Panc1 (cell line): ENCODE measurements around the gene PFKFB4. TPM values are rescaled to one million over a fixed set of nuclear protein-coding genes. Genes with fewer than 3 reads are reported as not detected.
"Not testable (repeated sequence)": the region's sequence is repeated elsewhere in the genome, so short reads cannot be mapped to it uniquely, and the experiment has no call there.

Experiments
- ATAC-seq: fragments of 200-7000 bp; cut with Tn5 transposase; 2 replicates; pipeline ENCODE4 v1.9.1; 2020; ENCODE audit warnings: mild to moderate bottlenecking, moderate library complexity
- BruUV-seq: library from RNA; stranded (reverse); fragments of 400-500 nt; replicated peaks from 2 replicates; lab custom pipeline; 2021; lab: Mats Ljungman, UMichigan
- CTCF ChIA-PET: fragments of 300-600 bp; sonication (Branson Sonifier 250); formaldehyde crosslinking; loops from one replicate; lab custom pipeline; 2022; ENCODE audit warnings: antibody characterized with exemption; lab: Charles Lee
- POLR2A ChIA-PET: fragments of 300-600 bp; sonication (Branson Sonifier 250); formaldehyde crosslinking; loops from one replicate; lab custom pipeline; 2022; ENCODE audit warnings: antibody characterized with exemption; lab: Charles Lee
- DNase-seq: peaks from one replicate; pipeline ENCODE4 v3.0.0-alpha.2; 2010; ENCODE audit warnings: low read depth, low spot score
- H3K27ac ChIP-seq: 2 replicates; pipeline ENCODE4 v1.5.1; 2011; ENCODE audit warnings: mild to moderate bottlenecking, low read length, inconsistent platforms
- H3K27me3 ChIP-seq: fragments of 200-500 bp; sonication (Bioruptor generic); 2 replicates; pipeline ENCODE4 v1.6.0; 2014; ENCODE audit warnings: low read length, inconsistent platforms; ENCODE audit not compliant: control insufficient read depth, insufficient read depth
- H3K36me3 ChIP-seq: fragments of 200-500 bp; sonication (Bioruptor generic); 2 replicates; pipeline ENCODE4 v1.5.1; 2014; ENCODE audit warnings: inconsistent platforms, mild to moderate bottlenecking, low read length, moderate library complexity; ENCODE audit not compliant: control insufficient read depth, insufficient read depth
- H3K4me1 ChIP-seq: 2 replicates; pipeline ENCODE4 v1.5.1; 2011; ENCODE audit warnings: inconsistent platforms, mild to moderate bottlenecking, low read length, moderate library complexity; ENCODE audit not compliant: control insufficient read depth, insufficient read depth
- H3K4me3 ChIP-seq, 2 experiments: 2 replicates each; pipeline ENCODE4 v1.5.1; 2011 to 2012; ENCODE audit warnings: low read depth in 2 of 2, low read length in 2 of 2, mild to moderate bottlenecking in 2 of 2, inconsistent platforms in 1 of 2, moderate library complexity in 1 of 2
- H3K9me3 ChIP-seq: fragments of 200-500 bp; sonication (Bioruptor generic); 2 replicates; pipeline ENCODE4 v1.5.1; 2014; ENCODE audit warnings: low read depth, mild to moderate bottlenecking, inconsistent platforms, low read length, moderate library complexity; ENCODE audit not compliant: control insufficient read depth, insufficient read depth
- SIN3A ChIP-seq: IDR thresholded peaks from 2 replicates; pipeline ENCODE4 v1.6.1; 2012; ENCODE audit warnings: low read depth, mild to moderate bottlenecking, low read length, moderate library complexity, borderline replicate concordance; ENCODE audit not compliant: insufficient read depth
- in situ Hi-C: cut with HindIII; loops from 2 replicates; pipeline ENCODE4 v1.10.0; 2016; ENCODE audit warnings: low sequenced_read_pairs, low pct_unique_long_range_greater_than_20kb
- intact Hi-C: fragments of 100-400 bp; cut with micrococcal nuclease; formaldehyde crosslinking; loops from one replicate; pipeline ENCODE4 v1.10.0; 2022; ENCODE audit not compliant: unreplicated experiment
- total RNA-seq: library from RNA; stranded (reverse); gene quantifications from one replicate; pipeline ENCODE4 v1.2.1, GENCODE V29; 2021; ENCODE audit not compliant: unreplicated experiment
- TF ChIP-seq, protein P1 (sequence below), 2 experiments: IDR thresholded peaks; 2 replicates each; pipeline ENCODE4 v1.6.1; 2011 to 2012; ENCODE audit warnings: low read depth in 2 of 2, control low read depth in 1 of 2, low read length in 1 of 2, mild to moderate bottlenecking in 1 of 2, moderate library complexity in 1 of 2; ENCODE audit not compliant: insufficient read depth in 1 of 2
- TF ChIP-seq, protein P2 (sequence below): fragments of 450-650 bp; IDR thresholded peaks from 2 replicates; pipeline ENCODE4 v1.5.1; 2017; ENCODE audit warnings: mild to moderate bottlenecking

The PFKFB4 gene
- total RNA-seq, 1 experiment from 2014 or later = 6.0 TPM

DNA sequence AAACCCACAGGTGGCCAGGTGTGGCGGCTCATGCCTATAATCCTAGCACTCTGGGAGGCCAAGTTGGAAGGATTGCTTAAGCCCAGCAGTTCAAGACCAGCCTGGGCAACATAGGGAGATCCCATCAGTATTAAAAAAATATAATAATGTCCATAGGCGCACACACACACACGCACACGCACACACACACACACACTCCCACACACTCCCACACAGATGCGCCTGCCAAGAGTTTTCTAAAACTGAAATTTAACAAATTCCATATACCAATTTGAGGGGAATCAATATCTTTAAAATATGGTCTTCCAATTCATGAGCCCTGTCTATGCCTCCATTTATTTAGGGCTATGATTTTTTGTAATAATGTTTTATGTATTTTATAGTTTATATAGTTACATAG lies 69.7 kb downstream of the PFKFB4 start:
- TF ChIP-seq, protein P1, sequence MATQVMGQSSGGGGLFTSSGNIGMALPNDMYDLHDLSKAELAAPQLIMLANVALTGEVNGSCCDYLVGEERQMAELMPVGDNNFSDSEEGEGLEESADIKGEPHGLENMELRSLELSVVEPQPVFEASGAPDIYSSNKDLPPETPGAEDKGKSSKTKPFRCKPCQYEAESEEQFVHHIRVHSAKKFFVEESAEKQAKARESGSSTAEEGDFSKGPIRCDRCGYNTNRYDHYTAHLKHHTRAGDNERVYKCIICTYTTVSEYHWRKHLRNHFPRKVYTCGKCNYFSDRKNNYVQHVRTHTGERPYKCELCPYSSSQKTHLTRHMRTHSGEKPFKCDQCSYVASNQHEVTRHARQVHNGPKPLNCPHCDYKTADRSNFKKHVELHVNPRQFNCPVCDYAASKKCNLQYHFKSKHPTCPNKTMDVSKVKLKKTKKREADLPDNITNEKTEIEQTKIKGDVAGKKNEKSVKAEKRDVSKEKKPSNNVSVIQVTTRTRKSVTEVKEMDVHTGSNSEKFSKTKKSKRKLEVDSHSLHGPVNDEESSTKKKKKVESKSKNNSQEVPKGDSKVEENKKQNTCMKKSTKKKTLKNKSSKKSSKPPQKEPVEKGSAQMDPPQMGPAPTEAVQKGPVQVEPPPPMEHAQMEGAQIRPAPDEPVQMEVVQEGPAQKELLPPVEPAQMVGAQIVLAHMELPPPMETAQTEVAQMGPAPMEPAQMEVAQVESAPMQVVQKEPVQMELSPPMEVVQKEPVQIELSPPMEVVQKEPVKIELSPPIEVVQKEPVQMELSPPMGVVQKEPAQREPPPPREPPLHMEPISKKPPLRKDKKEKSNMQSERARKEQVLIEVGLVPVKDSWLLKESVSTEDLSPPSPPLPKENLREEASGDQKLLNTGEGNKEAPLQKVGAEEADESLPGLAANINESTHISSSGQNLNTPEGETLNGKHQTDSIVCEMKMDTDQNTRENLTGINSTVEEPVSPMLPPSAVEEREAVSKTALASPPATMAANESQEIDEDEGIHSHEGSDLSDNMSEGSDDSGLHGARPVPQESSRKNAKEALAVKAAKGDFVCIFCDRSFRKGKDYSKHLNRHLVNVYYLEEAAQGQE (IDR thresholded peaks at IDR 0.05; ENCODE audit: insufficient read depth in 1 of 2, low read depth in 2 of 2, low read length in 1 of 2) = no peak
- TF ChIP-seq, protein P2, sequence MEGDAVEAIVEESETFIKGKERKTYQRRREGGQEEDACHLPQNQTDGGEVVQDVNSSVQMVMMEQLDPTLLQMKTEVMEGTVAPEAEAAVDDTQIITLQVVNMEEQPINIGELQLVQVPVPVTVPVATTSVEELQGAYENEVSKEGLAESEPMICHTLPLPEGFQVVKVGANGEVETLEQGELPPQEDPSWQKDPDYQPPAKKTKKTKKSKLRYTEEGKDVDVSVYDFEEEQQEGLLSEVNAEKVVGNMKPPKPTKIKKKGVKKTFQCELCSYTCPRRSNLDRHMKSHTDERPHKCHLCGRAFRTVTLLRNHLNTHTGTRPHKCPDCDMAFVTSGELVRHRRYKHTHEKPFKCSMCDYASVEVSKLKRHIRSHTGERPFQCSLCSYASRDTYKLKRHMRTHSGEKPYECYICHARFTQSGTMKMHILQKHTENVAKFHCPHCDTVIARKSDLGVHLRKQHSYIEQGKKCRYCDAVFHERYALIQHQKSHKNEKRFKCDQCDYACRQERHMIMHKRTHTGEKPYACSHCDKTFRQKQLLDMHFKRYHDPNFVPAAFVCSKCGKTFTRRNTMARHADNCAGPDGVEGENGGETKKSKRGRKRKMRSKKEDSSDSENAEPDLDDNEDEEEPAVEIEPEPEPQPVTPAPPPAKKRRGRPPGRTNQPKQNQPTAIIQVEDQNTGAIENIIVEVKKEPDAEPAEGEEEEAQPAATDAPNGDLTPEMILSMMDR = no peak
- no peak for TF ChIP-seq SIN3A
- CTCF ChIA-PET = no interaction called here
- no peak overlapping the region for H3K4me3 ChIP-seq
- H3K4me1 ChIP-seq = no peaks in the 10 kb centered on the region
- H3K36me3 ChIP-seq = no peaks in the 10 kb centered on the region
- POLR2A ChIA-PET = interaction anchor here (0.5 kb wide), 1 partner anchor 212 kb away, joined by 5 read pairs; no protein-coding TSS in a partner anchor
- ATAC-seq (no peak), DNase-seq (no peak)
- H3K27ac ChIP-seq = no peak overlapping the region
- intact Hi-C loops = no loop called here
- no peaks in the 10 kb centered on the region for H3K9me3 ChIP-seq
- H3K27me3 ChIP-seq = no peaks in the 10 kb centered on the region
- in situ Hi-C loops = no loop called here
- no TSS peak for BruUV-seq

DNA sequence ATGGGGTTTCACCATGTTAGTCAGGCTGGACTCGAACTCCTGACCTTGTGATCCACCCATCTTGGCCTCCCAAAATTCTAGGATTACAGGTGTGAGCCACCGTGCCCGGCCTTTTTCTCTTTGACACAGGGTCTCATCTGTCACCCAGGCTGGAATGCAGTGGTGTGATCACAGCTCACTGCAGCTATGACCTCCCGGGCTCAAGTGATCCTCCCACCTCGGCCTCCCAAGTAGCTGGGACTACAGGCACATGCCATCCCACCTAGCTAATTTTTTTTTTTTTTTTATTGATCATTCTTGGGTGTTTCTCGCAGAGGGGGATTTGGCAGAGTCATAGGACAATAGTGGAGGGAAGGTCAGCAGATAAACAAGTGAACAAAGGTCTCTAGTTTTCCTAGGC lies 73.8 kb downstream of the PFKFB4 start:
- H3K9me3 ChIP-seq, H3K27ac ChIP-seq, intact Hi-C loops, CTCF ChIA-PET, BruUV-seq, DNase-seq, H3K4me3 ChIP-seq, ATAC-seq, POLR2A ChIA-PET, in situ Hi-C loops, H3K27me3 ChIP-seq, H3K4me1 ChIP-seq, H3K36me3 ChIP-seq: not testable (repeated sequence)

DNA sequence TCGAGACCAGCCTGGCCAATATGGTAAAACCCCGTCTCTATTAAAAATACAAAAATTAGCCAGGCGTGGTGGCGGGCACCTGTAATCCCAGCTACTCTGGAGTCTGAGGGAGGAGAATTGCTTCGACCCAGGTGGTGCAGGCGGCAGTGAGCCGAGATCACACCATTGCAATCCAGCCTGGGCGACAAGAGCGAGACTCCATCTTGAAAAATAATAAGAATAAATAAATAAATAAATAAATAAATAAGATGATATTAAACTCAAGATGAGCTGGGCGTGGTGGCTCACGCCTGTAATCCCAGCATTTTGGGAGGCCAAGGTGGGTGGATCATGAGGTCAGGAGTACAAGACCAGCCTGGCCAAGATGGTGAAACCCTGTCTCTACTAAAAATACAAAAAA lies 75.7 kb downstream of the PFKFB4 start:
- H3K27me3 ChIP-seq, POLR2A ChIA-PET, H3K36me3 ChIP-seq, in situ Hi-C loops, DNase-seq, H3K4me3 ChIP-seq, H3K9me3 ChIP-seq, BruUV-seq, intact Hi-C loops, CTCF ChIA-PET, H3K27ac ChIP-seq, ATAC-seq, H3K4me1 ChIP-seq: not testable (repeated sequence)
